Esophagus muscularis mucosa (tissue), 4 donors: ENCODE data around the gene ATP6V1C2. TPM values are rescaled to one million over a fixed set of nuclear protein-coding genes. Genes with fewer than 3 reads are reported as not detected.

Experiments
- DNase-seq: peaks from one replicate; pipeline ENCODE4 v3.0.0-alpha.2; 2017; ENCODE audit errors: extremely low spot score
- H3K27ac ChIP-seq, 4 donors: fragments of 200-600 bp; sonication (generic); replicated peaks in 1 of 4; 1 replicate in 3 of 4; 2 replicates in 1 of 4; pipeline ENCODE4 v1.5.1; 2016 to 2019; ENCODE audit warnings: mild to moderate bottlenecking in 1 of 4
- H3K27me3 ChIP-seq, 4 donors: fragments of 200-600 bp; sonication (generic); one replicate each; pipeline versions ENCODE4 v1.5.1 to v1.6.0; 2016 to 2019
- H3K36me3 ChIP-seq, 4 donors: fragments of 200-600 bp; sonication (generic); one replicate each; pipeline ENCODE4 v1.5.1; 2016 to 2019
- H3K4me1 ChIP-seq, 4 donors: fragments of 200-600 bp; sonication (generic); one replicate each; pipeline ENCODE4 v1.5.1; 2016 to 2019
- H3K4me3 ChIP-seq, 4 donors: fragments of 200-600 bp; sonication (generic); 1 replicate in 2 of 4; 2 replicates in 2 of 4; pipeline ENCODE4 v1.5.1; 2016 to 2019; ENCODE audit warnings: mild to moderate bottlenecking in 4 of 4, moderate library complexity in 1 of 4
- H3K9me3 ChIP-seq, 4 donors: fragments of 200-600 bp; sonication (generic); 1 replicate in 3 of 4; 2 replicates in 1 of 4; pipeline ENCODE4 v1.5.1; 2016 to 2019
- CTCF ChIP-seq, 3 experiments: fragments of 200-600 bp in 2 of 3; fragments of 450-650 bp in 1 of 3; sonication (generic) in 2 of 3; IDR thresholded peaks; one replicate each; pipeline ENCODE4 v1.5.1; 2017 to 2019; ENCODE audit warnings: antibody characterized with exemption in 3 of 3, mild to moderate bottlenecking in 2 of 3, moderate library complexity in 1 of 3
- EP300 ChIP-seq: sonication (generic); formaldehyde crosslinking; IDR thresholded peaks from one replicate; pipeline ENCODE4 v1.6.1; 2017; ENCODE audit warnings: antibody characterized with exemption
- POLR2A ChIP-seq: fragments of 450-650 bp; IDR thresholded peaks from one replicate; pipeline ENCODE4 v1.6.1; 2017; ENCODE audit warnings: antibody characterized with exemption, moderate library complexity, mild to moderate bottlenecking, low read depth
- POLR2AphosphoS5 ChIP-seq, 2 donors: sonication (generic); formaldehyde crosslinking; IDR thresholded peaks; one replicate each; pipeline ENCODE4 v1.6.1; 2017; ENCODE audit warnings: antibody characterized with exemption in 2 of 2
- WGBS: methylation state at CpG from one replicate; pipeline ENCODE4 v1.1.5; 2018; 5-methylcytosine and 5-hydroxymethylcytosine counted together
- intact Hi-C: fragments of 100-400 bp; cut with DNase I; formaldehyde crosslinking; loops from one replicate; pipeline ENCODE4 v1.15.1; 2023
- total RNA-seq, 4 donors: library from RNA; depleted of rRNA; stranded (reverse); fragments of >200 nt; gene quantifications; one replicate each; pipeline versions ENCODE4 v1.1.0 to v1.2.1, GENCODE V29; 2016

ATP6V1C2 gene
- total RNA-seq, 4 donors from 2014 or later: 0.17 TPM; not detected in 3

- 83% methylated on average over 7 of the region's 9 CpGs for WGBS
- Histone ChIP-seq H3K9me3 (no peaks in the 10 kb centered on the region), H3K27me3 (peaks cover 0 to 17% (median 0%) of the 10 kb centered on the region in 4 donors), H3K36me3 (no peaks in the 10 kb centered on the region), H3K4me3 (no peak overlapping the region), H3K4me1 (no peaks in the 10 kb centered on the region), H3K27ac (no peak overlapping the region)
- no peak for DNase-seq
- TF ChIP-seq CTCF (IDR thresholded peaks at IDR 0.05): no peak
- TF ChIP-seq EP300: no peak
- no peak for TF ChIP-seq POLR2AphosphoS5 (IDR thresholded peaks at IDR 0.05)
- no peak for TF ChIP-seq POLR2A
- intact Hi-C loops: no loop called here
Observed at GRCh38 chr2:10763461-10763800, 42.0 kb downstream of the ATP6V1C2 start.

DNA sequence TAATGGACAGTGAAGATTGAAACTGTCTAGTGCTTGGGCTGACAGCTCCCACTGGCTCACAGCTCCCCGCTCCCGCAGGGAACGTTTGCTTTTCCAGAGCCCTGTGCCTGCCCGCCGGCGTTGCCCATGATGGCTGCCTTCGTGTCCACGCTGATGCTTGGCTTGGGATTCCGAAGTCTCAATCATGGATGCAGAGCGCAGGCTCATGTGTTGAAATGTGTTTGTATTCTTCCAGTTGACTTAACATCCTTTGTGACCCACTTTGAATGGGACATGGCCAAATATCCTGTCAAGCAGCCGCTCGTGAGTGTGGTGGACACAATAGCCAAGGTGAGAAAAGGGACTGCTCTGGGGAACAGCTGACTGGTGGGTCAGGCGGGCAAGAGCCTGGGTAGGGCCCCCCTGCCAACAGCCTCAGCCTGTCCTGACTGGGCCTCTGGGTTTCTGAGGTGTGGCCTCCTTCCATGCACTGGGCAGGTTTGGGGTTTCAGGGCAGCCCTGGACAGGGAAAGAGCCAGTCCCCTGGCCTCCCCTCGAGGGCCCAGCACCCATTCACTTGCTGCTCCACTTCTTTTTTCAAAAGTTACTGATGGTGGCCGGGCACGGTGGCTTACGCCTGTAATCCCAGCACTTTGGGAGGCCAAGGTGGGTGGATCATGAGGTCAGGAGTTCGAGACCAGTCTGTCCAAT, 42.8 kb downstream of the ATP6V1C2 start:
- no peak overlapping the region for H3K27ac ChIP-seq
- 89% methylated on average over 17 of the region's 18 CpGs for WGBS
- H3K27me3 ChIP-seq: peaks cover 0 to 17% (median 0%) of the 10 kb centered on the region in 4 donors
- peak; percentile 89 for DNase-seq
- no peaks in the 10 kb centered on the region for H3K4me1 ChIP-seq
- TF ChIP-seq CTCF (IDR thresholded peaks at IDR 0.05) (no peak), EP300 (no peak), POLR2AphosphoS5 (IDR thresholded peaks at IDR 0.05) (no peak), POLR2A (no peak)
- H3K9me3 ChIP-seq: no peaks in the 10 kb centered on the region
- intact Hi-C loops: no loop called here
- no peak overlapping the region for H3K4me3 ChIP-seq
- H3K36me3 ChIP-seq: no peaks in the 10 kb centered on the region

DNA sequence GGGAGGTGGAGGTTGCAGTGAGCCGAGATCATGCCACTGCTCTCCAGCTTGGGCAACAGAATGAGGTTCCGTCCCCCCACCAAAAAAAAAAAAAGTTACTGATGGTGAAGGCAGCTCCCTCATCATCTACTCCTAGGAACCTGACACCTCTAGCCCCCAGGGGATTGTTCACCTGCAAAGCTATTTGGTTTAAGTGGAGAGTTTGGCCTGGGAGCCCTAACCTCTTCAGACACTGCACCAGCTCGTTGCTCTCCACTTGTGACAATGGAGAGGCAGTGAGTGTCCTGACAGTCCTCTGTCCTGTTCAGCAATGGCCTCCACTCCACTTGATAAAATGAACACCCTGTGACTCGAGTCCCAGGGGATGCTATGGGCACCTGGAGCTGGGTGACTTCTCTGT, 43.5 kb downstream of the ATP6V1C2 start:
- H3K4me3 ChIP-seq: no peak overlapping the region
- 79% methylated on average over 3 of the region's 4 CpGs for whole genome bisulfite sequencing
- TF ChIP-seq EP300: no peak
- peaks cover 0 to 17% (median 0%) of the 10 kb centered on the region in 4 donors for H3K27me3 ChIP-seq
- DNase-seq: no peak
- H3K4me1 ChIP-seq: no peaks in the 10 kb centered on the region
- intact Hi-C loops: no loop called here
- H3K27ac ChIP-seq: no peak overlapping the region
- no peaks in the 10 kb centered on the region for H3K36me3 ChIP-seq
- no peaks in the 10 kb centered on the region for H3K9me3 ChIP-seq

- WGBS: 67% methylated on average over 4 of the region's 5 CpGs
- Histone ChIP-seq H3K4me1 (no peaks in the 10 kb centered on the region), H3K36me3 (no peaks in the 10 kb centered on the region), H3K27me3 (peaks cover 0 to 17% (median 0%) of the 10 kb centered on the region in 4 donors), H3K4me3 (no peak overlapping the region), H3K27ac (no peak overlapping the region), H3K9me3 (no peaks in the 10 kb centered on the region)
- intact Hi-C loops: no loop called here
- TF ChIP-seq POLR2AphosphoS5 (IDR thresholded peaks at IDR 0.05) (no peak), POLR2A (no peak), CTCF (IDR thresholded peaks at IDR 0.05) (no peak)
- DNase-seq: no peak
Observed at GRCh38 chr2:10765461-10765860, 44.0 kb downstream of the ATP6V1C2 start.

GRCh38 chr2:10765914-10766313, 44.5 kb downstream of the ATP6V1C2 start:
- no peaks in the 10 kb centered on the region for H3K4me1 ChIP-seq
- no peak for TF ChIP-seq EP300
- no peak for TF ChIP-seq CTCF (IDR thresholded peaks at IDR 0.05)
- TF ChIP-seq POLR2AphosphoS5 (IDR thresholded peaks at IDR 0.05): no peak
- TF ChIP-seq POLR2A: no peak
- WGBS: 91% methylated on average over 11 of the region's 12 CpGs
- H3K36me3 ChIP-seq: no peaks in the 10 kb centered on the region
- no peak overlapping the region for H3K4me3 ChIP-seq
- no peak overlapping the region for H3K27ac ChIP-seq
- DNase-seq: peak; percentile 87
- intact Hi-C loops: no loop called here
- H3K27me3 ChIP-seq: peaks cover 0 to 17% (median 0%) of the 10 kb centered on the region in 4 donors
- H3K9me3 ChIP-seq: no peaks in the 10 kb centered on the region
